ENCODE data around the gene EPB41.

DNA sequence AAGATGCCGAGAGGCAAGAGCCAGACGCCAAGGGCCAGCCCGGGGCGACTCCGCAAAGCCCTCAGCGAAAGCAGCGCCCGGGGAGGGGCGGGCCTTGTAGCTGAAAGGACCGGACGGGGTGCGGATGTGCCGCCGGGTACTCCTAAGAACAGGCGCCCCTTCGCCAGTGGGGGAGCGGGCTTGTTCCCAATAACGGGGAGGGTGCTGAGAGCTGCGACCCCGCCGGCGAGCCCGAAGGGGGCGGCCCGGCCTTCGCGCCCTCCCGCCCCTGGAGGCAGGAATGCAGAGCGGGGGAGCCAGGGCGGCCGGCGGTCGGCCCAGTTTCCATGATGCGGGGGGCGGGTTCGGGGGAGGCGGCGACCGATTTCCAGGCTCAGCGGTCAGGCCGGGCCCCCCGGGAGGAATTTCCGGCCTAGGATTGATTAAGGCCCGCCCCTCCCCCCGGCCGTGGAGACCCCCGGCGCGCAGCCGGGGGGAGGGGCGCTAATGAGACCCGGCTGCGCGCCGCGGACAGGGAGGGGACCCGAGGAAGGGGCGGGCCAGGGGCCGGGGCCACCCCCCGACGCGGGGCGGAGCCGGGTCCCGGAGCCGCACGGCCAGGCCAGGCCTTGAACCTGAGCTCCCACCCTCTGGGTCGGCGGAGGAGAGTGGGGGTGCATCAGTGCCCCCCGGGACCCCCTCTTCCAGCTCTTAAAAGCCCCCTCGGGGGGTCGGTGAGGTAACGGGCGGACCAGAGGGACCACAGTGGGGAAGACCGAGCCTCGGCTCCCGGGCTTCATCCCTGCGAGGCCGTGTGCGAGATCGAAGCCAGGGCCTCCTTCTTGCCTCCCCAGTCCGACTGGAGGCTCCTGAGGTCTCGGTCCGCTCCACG lies 210.2 kb downstream of the EPB41 start:
- no peak for TF ChIP-seq EZH2 (IDR thresholded peaks at IDR 0.05; ENCODE audit: insufficient read depth, poor library complexity, severe bottlenecking)
- TF ChIP-seq EZH2phosphoT487 (IDR thresholded peaks at IDR 0.05; ENCODE audit: insufficient read depth, low read depth), result no peak

All from GM23248 (cell line).